Nephron progenitor cell (in vitro differentiated cells): ENCODE measurements around the gene GRWD1.

Source experiments
- DNase-seq: peaks from one replicate; pipeline ENCODE4 v3.0.0; 2021
- H3K27ac Mint-ChIP-seq: 2 replicates; pipeline ENCODE4 v1.8.0; 2021; ENCODE audit warnings: mild to moderate bottlenecking, moderate library complexity, mixed read lengths
- H3K27me3 Mint-ChIP-seq: 2 replicates; pipeline ENCODE4 v1.8.0; 2021; ENCODE audit warnings: mild to moderate bottlenecking, low read depth, mixed read lengths; ENCODE audit not compliant: poor library complexity
- H3K36me3 Mint-ChIP-seq: 2 replicates; pipeline ENCODE4 v1.8.0; 2021; ENCODE audit warnings: low read depth, mixed read lengths
- H3K4me1 Mint-ChIP-seq: 2 replicates; pipeline ENCODE4 v1.8.0; 2021; ENCODE audit warnings: mixed read lengths
- H3K4me3 Mint-ChIP-seq: 2 replicates; pipeline ENCODE4 v1.8.0; 2021; ENCODE audit warnings: mild to moderate bottlenecking, moderate library complexity, mixed read lengths
- H3K9me3 Mint-ChIP-seq: 2 replicates; pipeline ENCODE4 v1.8.0; 2021; ENCODE audit warnings: mild to moderate bottlenecking, moderate library complexity, mixed read lengths
- CTCF ChIP-seq: fragments of 200-600 bp; sonication (generic); IDR thresholded peaks from 2 replicates; pipeline ENCODE4 v1.5.0; 2021; ENCODE audit warnings: antibody characterized with exemption

Gene GRWD1

GRCh38 chr19:48450441-48450840, 4.7 kb downstream of the GRWD1 start:
- no peak for DNase-seq
- H3K4me1 Mint-ChIP-seq, result peaks cover 25% of the 10 kb centered on the region
- no peaks in the 10 kb centered on the region for H3K27me3 Mint-ChIP-seq
- no peak overlapping the region for H3K27ac Mint-ChIP-seq
- peaks cover 46% of the 10 kb centered on the region for H3K36me3 Mint-ChIP-seq
- H3K9me3 Mint-ChIP-seq, result no peaks in the 10 kb centered on the region
- H3K4me3 Mint-ChIP-seq, result no peak overlapping the region
- TF ChIP-seq CTCF, result no peak

- H3K36me3 Mint-ChIP-seq, result peaks cover 47% of the 10 kb centered on the region
- no peaks in the 10 kb centered on the region for H3K9me3 Mint-ChIP-seq
- H3K4me1 Mint-ChIP-seq, result peaks cover 21% of the 10 kb centered on the region
- TF ChIP-seq CTCF, result no peak
- no peaks in the 10 kb centered on the region for H3K27me3 Mint-ChIP-seq
- H3K27ac Mint-ChIP-seq, result no peak overlapping the region
- H3K4me3 Mint-ChIP-seq, result no peak overlapping the region
- DNase-seq, result no peak
These were observed 5.1 kb downstream of the GRWD1 start for GRCh38 chr19:48450863-48451262.

GRCh38 chr19:48451624-48452023, 5.8 kb downstream of the GRWD1 start:
- Mint-ChIP-seq H3K4me1 (peaks cover 17% of the 10 kb centered on the region), H3K9me3 (no peaks in the 10 kb centered on the region), H3K36me3 (peaks cover 47% of the 10 kb centered on the region), H3K27ac (peak overlapping the region; percentile 88), H3K27me3 (no peaks in the 10 kb centered on the region), H3K4me3 (no peak overlapping the region)
- no peak for TF ChIP-seq CTCF
- no peak for DNase-seq

- Mint-ChIP-seq H3K9me3 (no peaks in the 10 kb centered on the region), H3K4me3 (no peak overlapping the region), H3K36me3 (peaks cover 50% of the 10 kb centered on the region), H3K27me3 (no peaks in the 10 kb centered on the region), H3K27ac (peak overlapping the region; percentile 88), H3K4me1 (peaks cover 13% of the 10 kb centered on the region)
- TF ChIP-seq CTCF, result no peak
- no peak for DNase-seq
These were observed 6.8 kb downstream of the GRWD1 start for GRCh38 chr19:48452289-48453190.

- H3K4me3 Mint-ChIP-seq, result no peak overlapping the region
- no peak for DNase-seq
- H3K27me3 Mint-ChIP-seq, result no peaks in the 10 kb centered on the region
- no peaks in the 10 kb centered on the region for H3K9me3 Mint-ChIP-seq
- peaks cover 44% of the 10 kb centered on the region for H3K36me3 Mint-ChIP-seq
- TF ChIP-seq CTCF, result no peak
- H3K27ac Mint-ChIP-seq, result peak overlapping the region; percentile 95
- peaks cover 12% of the 10 kb centered on the region for H3K4me1 Mint-ChIP-seq
These were observed 8.5 kb downstream of the GRWD1 start for GRCh38 chr19:48454150-48454730.
